Fibroblast of lung (primary cell): ENCODE results near the gene ARL4D. TPM values are rescaled to one million over a fixed set of nuclear protein-coding genes. Genes with fewer than 3 reads are reported as not detected.

Experiments used
- DNase-seq, 2 donors: peaks; one replicate each; pipeline versions ENCODE4 v3.0.0 to v3.0.0-alpha.2; 2010; ENCODE audit warnings: low read depth in 2 of 2
- H2AFZ ChIP-seq: 2 replicates; pipeline ENCODE4 v1.5.1; 2012; ENCODE audit warnings: low read length, control low read depth, inconsistent platforms
- H3K27ac ChIP-seq: 2 replicates; pipeline ENCODE4 v1.5.1; 2011; ENCODE audit warnings: low read length, control low read depth; ENCODE audit not compliant: insufficient read depth
- H3K27me3 ChIP-seq: 2 replicates; pipeline ENCODE4 v1.5.1; 2011; ENCODE audit warnings: mild to moderate bottlenecking, low read length; ENCODE audit not compliant: control insufficient read depth, insufficient read depth
- H3K36me3 ChIP-seq: 2 replicates; pipeline ENCODE4 v1.5.1; 2011; ENCODE audit warnings: low read length; ENCODE audit not compliant: control insufficient read depth, insufficient read depth
- H3K4me1 ChIP-seq: 2 replicates; pipeline ENCODE4 v1.5.1; 2011; ENCODE audit warnings: low read length; ENCODE audit not compliant: control insufficient read depth, insufficient read depth; ENCODE audit errors: extremely low read depth
- H3K4me2 ChIP-seq: 2 replicates; pipeline ENCODE4 v1.5.1; 2011; ENCODE audit warnings: low read length, control low read depth; ENCODE audit not compliant: insufficient read depth; ENCODE audit errors: extremely low read depth
- H3K4me3 ChIP-seq, 4 experiments: fragments of 200-600 bp in 1 of 4; sonication (generic) in 1 of 4; replicated peaks in 1 of 4; 2 replicates each; pipeline ENCODE4 v1.5.1; 2011 to 2016; ENCODE audit warnings: low read length in 4 of 4, low read depth in 3 of 4, mild to moderate bottlenecking in 3 of 4, control low read depth in 2 of 4, inconsistent platforms in 1 of 4, mixed read lengths in 1 of 4; ENCODE audit not compliant: insufficient read depth in 1 of 4; ENCODE audit errors: control extremely low read depth in 1 of 4
- H3K79me2 ChIP-seq: 2 replicates; pipeline ENCODE4 v1.5.1; 2012; ENCODE audit warnings: mild to moderate bottlenecking, low read length, inconsistent platforms; ENCODE audit not compliant: control insufficient read depth, insufficient read depth
- H3K9ac ChIP-seq: 2 replicates; pipeline ENCODE4 v1.5.1; 2011; ENCODE audit warnings: mild to moderate bottlenecking, low read length, control low read depth; ENCODE audit not compliant: insufficient read depth
- H3K9me3 ChIP-seq: 2 replicates; pipeline ENCODE4 v1.5.1; 2012; ENCODE audit warnings: low read depth, low read length; ENCODE audit not compliant: control insufficient read depth, insufficient read depth
- H4K20me1 ChIP-seq: 2 replicates; pipeline ENCODE4 v1.5.1; 2011; ENCODE audit warnings: low read length; ENCODE audit not compliant: control insufficient read depth, insufficient read depth; ENCODE audit errors: extremely low read depth
- EZH2 ChIP-seq: IDR thresholded peaks from 2 replicates; pipeline ENCODE4 v1.5.1; 2012; ENCODE audit warnings: low read length, control low read depth, mild to moderate bottlenecking; ENCODE audit errors: missing control alignments
- polyA plus RNA-seq, 2 donors: library from polyadenylated mRNA; depleted of rRNA in 1 of 2; stranded (reverse) in 1 of 2; unstranded in 1 of 2; fragments of >200 nt; gene quantifications; 2 replicates each; pipeline ENCODE4 v1.2.1, GENCODE V29; 2011 to 2012; ENCODE audit warnings: missing spikeins in 1 of 2
- total RNA-seq: library from RNA; depleted of rRNA; stranded (reverse); fragments of >200 nt; gene quantifications from 2 replicates; pipeline ENCODE4 v1.2.1, GENCODE V29; 2014
- TF ChIP-seq, protein P1 (sequence below), 2 donors: IDR thresholded peaks in 1 of 2; conservative IDR thresholded peaks in 1 of 2; 1 replicate in 1 of 2; 2 replicates in 1 of 2; pipeline ENCODE4 v1.5.1; 2011 to 2012; ENCODE audit warnings: low read length in 2 of 2, control low read depth in 1 of 2, inconsistent platforms in 1 of 2, low read depth in 1 of 2, mild to moderate bottlenecking in 1 of 2

The ARL4D gene
- total and polyA plus RNA-seq, 2 donors (not counting 1 experiment from before 2014, with no cell fraction given): 12.5 to 46.4 TPM

DNA sequence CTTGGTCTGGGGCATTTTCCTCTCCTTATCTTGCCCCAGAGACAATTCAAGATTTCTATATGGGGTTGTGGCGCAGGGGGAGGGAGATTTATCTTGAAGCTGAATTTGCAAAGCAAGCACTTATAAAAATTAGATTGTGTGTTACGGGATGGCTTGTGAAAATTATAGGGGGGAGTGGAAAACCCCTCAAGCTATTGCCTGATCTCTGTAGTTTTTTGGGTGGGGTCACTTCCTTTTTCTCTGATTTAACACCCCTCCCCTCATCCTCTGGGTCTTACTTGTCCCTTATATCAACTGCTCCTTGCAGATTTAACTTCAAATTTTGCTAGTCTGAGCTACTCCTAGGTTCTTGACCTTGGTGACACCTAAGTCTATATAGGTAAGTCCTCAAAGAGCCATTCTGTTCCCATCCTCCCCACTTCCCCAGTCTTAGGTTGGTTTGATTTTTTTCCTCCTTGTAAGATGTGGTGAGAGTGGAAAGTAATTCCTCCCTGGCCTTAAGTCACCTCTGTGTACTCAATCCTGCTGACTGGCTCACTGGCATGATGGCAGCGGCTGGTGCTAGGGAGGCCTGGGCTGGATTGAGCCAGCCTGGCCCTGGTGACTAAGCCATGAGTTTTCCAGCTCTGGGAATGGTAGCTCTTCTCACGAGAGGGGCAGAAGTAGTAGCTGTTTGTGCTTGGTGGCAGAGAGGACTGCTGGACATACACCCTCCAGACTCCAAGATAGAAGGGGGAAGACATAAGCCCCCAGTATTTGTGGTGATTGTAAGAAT is 2.3 kb downstream of the ARL4D start:
- peaks cover 9% of the 10 kb centered on the region for H3K4me1 ChIP-seq
- TF ChIP-seq, protein P1, sequence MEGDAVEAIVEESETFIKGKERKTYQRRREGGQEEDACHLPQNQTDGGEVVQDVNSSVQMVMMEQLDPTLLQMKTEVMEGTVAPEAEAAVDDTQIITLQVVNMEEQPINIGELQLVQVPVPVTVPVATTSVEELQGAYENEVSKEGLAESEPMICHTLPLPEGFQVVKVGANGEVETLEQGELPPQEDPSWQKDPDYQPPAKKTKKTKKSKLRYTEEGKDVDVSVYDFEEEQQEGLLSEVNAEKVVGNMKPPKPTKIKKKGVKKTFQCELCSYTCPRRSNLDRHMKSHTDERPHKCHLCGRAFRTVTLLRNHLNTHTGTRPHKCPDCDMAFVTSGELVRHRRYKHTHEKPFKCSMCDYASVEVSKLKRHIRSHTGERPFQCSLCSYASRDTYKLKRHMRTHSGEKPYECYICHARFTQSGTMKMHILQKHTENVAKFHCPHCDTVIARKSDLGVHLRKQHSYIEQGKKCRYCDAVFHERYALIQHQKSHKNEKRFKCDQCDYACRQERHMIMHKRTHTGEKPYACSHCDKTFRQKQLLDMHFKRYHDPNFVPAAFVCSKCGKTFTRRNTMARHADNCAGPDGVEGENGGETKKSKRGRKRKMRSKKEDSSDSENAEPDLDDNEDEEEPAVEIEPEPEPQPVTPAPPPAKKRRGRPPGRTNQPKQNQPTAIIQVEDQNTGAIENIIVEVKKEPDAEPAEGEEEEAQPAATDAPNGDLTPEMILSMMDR (conservative IDR thresholded peaks at IDR 0.05 in 1 of 2, IDR thresholded peaks at IDR 0.05 in 1 of 2; ENCODE audit: low read depth in 1 of 2, low read length in 2 of 2): no peak
- TF ChIP-seq EZH2: no peak
- peaks cover 2% of the 10 kb centered on the region for H3K36me3 ChIP-seq
- H4K20me1 ChIP-seq: no peaks in the 10 kb centered on the region
- no peak overlapping the region for H2AFZ ChIP-seq
- peaks cover 17% of the 10 kb centered on the region for H3K79me2 ChIP-seq
- no peaks in the 10 kb centered on the region for H3K9me3 ChIP-seq
- H3K9ac ChIP-seq: peak overlapping the region; percentile 13
- peak overlapping the region; percentile 77 for H3K4me2 ChIP-seq
- peak overlapping the region; percentile 65 for H3K27ac ChIP-seq
- H3K4me3 ChIP-seq: peak overlapping the region; percentile 12 to 76 (median 42)
- peak; percentile 74 to 79 for DNase-seq
- H3K27me3 ChIP-seq: no peaks in the 10 kb centered on the region

DNA sequence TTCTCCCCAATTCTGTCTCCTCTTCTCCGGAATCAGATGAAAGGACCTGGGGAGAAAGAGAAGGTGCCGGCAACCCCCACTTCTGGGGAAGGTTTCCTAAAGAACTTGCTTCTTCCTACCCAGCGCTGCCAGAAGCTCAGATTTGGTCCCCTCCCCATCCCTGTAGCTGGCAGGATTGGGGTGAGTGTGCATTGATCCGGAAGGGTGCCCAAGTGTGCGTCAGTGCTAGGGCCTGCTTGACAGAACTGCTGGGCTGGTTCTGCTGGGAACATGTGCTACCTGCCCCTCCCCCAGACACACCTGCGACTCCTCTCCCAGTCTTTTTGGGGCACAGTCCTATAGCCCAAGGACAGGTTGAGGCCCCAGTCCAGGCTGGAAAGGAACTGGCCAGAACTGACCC is 3.3 kb downstream of the ARL4D start:
- H4K20me1 ChIP-seq: no peaks in the 10 kb centered on the region
- TF ChIP-seq, protein P1 (conservative IDR thresholded peaks at IDR 0.05 in 1 of 2, IDR thresholded peaks at IDR 0.05 in 1 of 2; ENCODE audit: low read depth in 1 of 2, low read length in 2 of 2): no peak
- TF ChIP-seq EZH2: no peak
- H3K4me1 ChIP-seq: peaks cover 14% of the 10 kb centered on the region
- no peak overlapping the region for H3K9ac ChIP-seq
- peaks cover 2% of the 10 kb centered on the region for H3K36me3 ChIP-seq
- H3K4me3 ChIP-seq: peak overlapping the region in 1 of 4 experiments; percentile 76
- H3K9me3 ChIP-seq: no peaks in the 10 kb centered on the region
- peaks cover 17% of the 10 kb centered on the region for H3K79me2 ChIP-seq
- H3K27me3 ChIP-seq: no peaks in the 10 kb centered on the region
- no peak overlapping the region for H3K4me2 ChIP-seq
- no peak for DNase-seq
- H2AFZ ChIP-seq: no peak overlapping the region
- no peak overlapping the region for H3K27ac ChIP-seq

DNA sequence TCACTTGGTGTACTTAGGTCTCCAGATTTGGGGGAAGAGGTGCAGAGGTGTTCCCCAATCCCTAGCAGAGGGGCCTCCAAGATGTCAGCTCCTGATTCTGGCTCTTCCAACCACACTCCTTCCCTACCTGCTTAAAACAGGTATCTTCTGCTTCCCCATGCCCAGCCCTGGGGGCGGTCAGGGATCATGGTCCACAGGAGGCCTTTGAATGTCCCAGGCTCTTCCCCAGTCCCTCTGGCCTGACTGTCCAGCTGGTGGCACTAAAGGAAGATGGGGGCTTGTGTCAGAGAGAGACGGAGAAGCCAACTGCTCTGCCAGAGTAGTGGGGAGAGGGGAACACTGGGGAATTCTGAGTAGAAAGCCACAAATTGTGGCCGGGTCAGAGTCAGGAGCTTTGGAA is 3.8 kb downstream of the ARL4D start:
- no peaks in the 10 kb centered on the region for H4K20me1 ChIP-seq
- peaks cover 2% of the 10 kb centered on the region for H3K36me3 ChIP-seq
- H3K9me3 ChIP-seq: no peaks in the 10 kb centered on the region

More for the DNA sequence above, 3.8 kb downstream of the ARL4D start:
- DNase-seq: no peak
- no peak for TF ChIP-seq EZH2
- TF ChIP-seq, protein P1 (conservative IDR thresholded peaks at IDR 0.05 in 1 of 2, IDR thresholded peaks at IDR 0.05 in 1 of 2; ENCODE audit: low read depth in 1 of 2, low read length in 2 of 2): no peak
- Histone ChIP-seq H3K79me2 (peaks cover 17% of the 10 kb centered on the region), H3K4me3 (no peak overlapping the region), H2AFZ (no peak overlapping the region), H3K27ac (no peak overlapping the region), H3K9ac (no peak overlapping the region), H3K4me2 (no peak overlapping the region), H3K27me3 (no peaks in the 10 kb centered on the region), H3K4me1 (peaks cover 16% of the 10 kb centered on the region)
